Measurements from ENCODE around the gene PKHD1. TPM values are rescaled to one million over a fixed set of nuclear protein-coding genes. Genes with fewer than 3 reads are reported as not detected.

PKHD1 gene
- total and polyA plus RNA-seq, 11 donors: 0.02 to 0.04 TPM; not detected in 9

GRCh38 chr6:52124126-52125121 lies 37.0 kb upstream of the PKHD1 start:
- peaks cover 0 to 9% (median 4%) of the 10 kb centered on the region in 12 donors for H3K9me3 ChIP-seq
- no peak overlapping the region for H3K27ac ChIP-seq
- DNase-seq (no peak), ATAC-seq (no peak)
- H3K4me3 ChIP-seq: no peak overlapping the region
- 89 to 95% (median 91%) methylated on average over 3 of the region's 3 CpGs for WGBS, 4 donors
- no peaks in the 10 kb centered on the region for H3K4me1 ChIP-seq
- no peaks in the 10 kb centered on the region for H3K27me3 ChIP-seq
- H3K36me3 ChIP-seq: no peaks in the 10 kb centered on the region
- intact Hi-C loops (cut with DNase I): no loop called here
- TF ChIP-seq POLR2A (IDR thresholded peaks at IDR 0.05): no peak
- TF ChIP-seq CTCF (IDR thresholded peaks at IDR 0.05): no peak

GRCh38 chr6:52123251-52123650 lies 35.8 kb upstream of the PKHD1 start:
- no peaks in the 10 kb centered on the region for H3K36me3 ChIP-seq
- H3K4me1 ChIP-seq: no peaks in the 10 kb centered on the region
- H3K27ac ChIP-seq: no peak overlapping the region
- WGBS, 4 donors: 72 to 95% (median 88%) methylated on average over 1 of the region's 1 CpG
- H3K4me3 ChIP-seq: no peak overlapping the region
- H3K27me3 ChIP-seq: no peaks in the 10 kb centered on the region
- intact Hi-C loops (cut with DNase I): no loop called here
- no peak for DNase-seq
- TF ChIP-seq CTCF (IDR thresholded peaks at IDR 0.05) (no peak), POLR2A (IDR thresholded peaks at IDR 0.05) (no peak)
- ATAC-seq: no peak
- H3K9me3 ChIP-seq: peaks cover 0 to 20% (median 7%) of the 10 kb centered on the region in 12 donors

GRCh38 chr6:52117352-52117751 lies 29.9 kb upstream of the PKHD1 start:
- H3K4me1 ChIP-seq: no peaks in the 10 kb centered on the region
- H3K4me3 ChIP-seq: no peak overlapping the region
- DNase-seq: no peak
- H3K27me3 ChIP-seq: no peaks in the 10 kb centered on the region
- no peak for ATAC-seq
- H3K36me3 ChIP-seq: no peaks in the 10 kb centered on the region
- H3K9me3 ChIP-seq: peaks cover 0 to 20% (median 7%) of the 10 kb centered on the region in 12 donors
- no peak overlapping the region for H3K27ac ChIP-seq
- TF ChIP-seq CTCF (IDR thresholded peaks at IDR 0.05) (no peak), POLR2A (IDR thresholded peaks at IDR 0.05) (no peak)
- intact Hi-C loops (cut with DNase I): no loop called here
- 70 to 83% (median 75%) methylated on average over 1 of the region's 1 CpG for whole genome bisulfite sequencing, 4 donors

- H3K9me3 ChIP-seq: peaks cover 0 to 20% (median 7%) of the 10 kb centered on the region in 12 donors
- DNase-seq: no peak
- no peaks in the 10 kb centered on the region for H3K4me1 ChIP-seq
- intact Hi-C loops (cut with DNase I): no loop called here
- no peak overlapping the region for H3K27ac ChIP-seq
- H3K36me3 ChIP-seq: no peaks in the 10 kb centered on the region
- H3K4me3 ChIP-seq: no peak overlapping the region
- no peak for ATAC-seq
- TF ChIP-seq POLR2A (IDR thresholded peaks at IDR 0.05) (no peak), CTCF (IDR thresholded peaks at IDR 0.05) (no peak)
- no peaks in the 10 kb centered on the region for H3K27me3 ChIP-seq
These were observed 29.2 kb upstream of the PKHD1 start for GRCh38 chr6:52116605-52116948.

Measured in heart left ventricle (tissue), 16 donors.